ENCODE measurements around the gene ZFAND3.
"Not testable (repeated sequence)": the region's sequence is repeated elsewhere in the genome, so short reads cannot be mapped to it uniquely, and the experiment has no call there.

ZFAND3 gene

GRCh38 chr6:37866590-37867507, 47.3 kb downstream of the ZFAND3 start:
- no peak for DNase-seq

- DNase-seq, result no peak
Measured at GRCh38 chr6:37867756-37868446, 48.4 kb downstream of the ZFAND3 start.

GRCh38 chr6:37868447-37868825, 48.9 kb downstream of the ZFAND3 start:
- DNase-seq, result no peak

GRCh38 chr6:37871616-37872372, 52.3 kb downstream of the ZFAND3 start:
- no peak for DNase-seq

- no peak for DNase-seq
Measured at GRCh38 chr6:37872373-37872745, 52.8 kb downstream of the ZFAND3 start.

- DNase-seq, result no peak
Measured at GRCh38 chr6:37874726-37875125, 55.2 kb downstream of the ZFAND3 start.

- no peak for DNase-seq
Measured at GRCh38 chr6:37875561-37876309, 56.2 kb downstream of the ZFAND3 start.

- no peak for DNase-seq
Measured at GRCh38 chr6:37876843-37877242, 57.3 kb downstream of the ZFAND3 start.

- no peak for DNase-seq
Measured at GRCh38 chr6:37877373-37878149, 58.0 kb downstream of the ZFAND3 start.

GRCh38 chr6:37878150-37878710, 58.7 kb downstream of the ZFAND3 start:
- DNase-seq, result no peak

- DNase-seq, result not testable (repeated sequence)
Measured at GRCh38 chr6:37880602-37881001, 61.1 kb downstream of the ZFAND3 start.

GRCh38 chr6:37882292-37882691, 62.8 kb downstream of the ZFAND3 start:
- no peak for DNase-seq

- no peak for DNase-seq
Measured at GRCh38 chr6:37882724-37883413, 63.3 kb downstream of the ZFAND3 start.

- DNase-seq, result no peak
Measured at GRCh38 chr6:37884548-37884947, 65.0 kb downstream of the ZFAND3 start.

GRCh38 chr6:37889051-37889450, 69.5 kb downstream of the ZFAND3 start:
- no peak for DNase-seq

- DNase-seq, result no peak
Measured at GRCh38 chr6:37889486-37889885, 70.0 kb downstream of the ZFAND3 start.

- DNase-seq, result no peak
Measured at GRCh38 chr6:37891072-37891471, 71.5 kb downstream of the ZFAND3 start.

GRCh38 chr6:37893257-37893656, 73.7 kb downstream of the ZFAND3 start:
- DNase-seq, result no peak

- DNase-seq, result not testable (repeated sequence)
Measured at GRCh38 chr6:37893734-37894133, 74.2 kb downstream of the ZFAND3 start.

- DNase-seq, result no peak
Measured at GRCh38 chr6:37894585-37894984, 75.1 kb downstream of the ZFAND3 start.

- no peak for DNase-seq
Measured at GRCh38 chr6:37897321-37897720, 77.8 kb downstream of the ZFAND3 start.
